Loucy (cell line): ENCODE measurements around the gene RNU1-1.
"Not testable (repeated sequence)": the region's sequence is repeated elsewhere in the genome, so short reads cannot be mapped to it uniquely, and the experiment has no call there.

Source experiments
- H2AFZ ChIP-seq: fragments of 200-600 bp; sonication (generic); 2 replicates; pipeline ENCODE4 v1.6.0; 2016; ENCODE audit warnings: antibody characterized with exemption, mild to moderate bottlenecking, low read length, moderate library complexity
- H3F3A ChIP-seq: fragments of 200-600 bp; 2 replicates; pipeline ENCODE4 v1.6.0; 2016; ENCODE audit warnings: antibody characterized with exemption, low read depth, mild to moderate bottlenecking
- H3K27me3 ChIP-seq: fragments of 200-600 bp; sonication (generic); 2 replicates; pipeline ENCODE4 v1.6.1; 2014; ENCODE audit warnings: low read length, mild to moderate bottlenecking; ENCODE audit not compliant: insufficient read depth, poor library complexity, severe bottlenecking
- H3K36me3 ChIP-seq: fragments of 200-600 bp; sonication (generic); 2 replicates; pipeline ENCODE4 v1.6.1; 2016; ENCODE audit warnings: low read length; ENCODE audit not compliant: insufficient read depth
- H3K4me1 ChIP-seq: fragments of 200-600 bp; sonication (generic); 2 replicates; pipeline ENCODE4 v1.5.1; 2014; ENCODE audit warnings: low read length, mild to moderate bottlenecking; ENCODE audit not compliant: insufficient read depth, poor library complexity, severe bottlenecking
- H3K4me2 ChIP-seq: fragments of 200-600 bp; sonication (generic); 2 replicates; pipeline ENCODE4 v1.6.0; 2014; ENCODE audit warnings: antibody characterized with exemption, low read length, low read depth, mild to moderate bottlenecking; ENCODE audit not compliant: poor library complexity, severe bottlenecking
- H3K4me3 ChIP-seq: fragments of 200-600 bp; sonication (generic); 2 replicates; pipeline ENCODE4 v1.5.1; 2014; ENCODE audit warnings: low read length, mild to moderate bottlenecking, mixed read lengths; ENCODE audit not compliant: poor library complexity, severe bottlenecking
- H3K79me2 ChIP-seq: fragments of 200-600 bp; sonication (generic); 2 replicates; pipeline ENCODE4 v1.6.1; 2014; ENCODE audit warnings: low read length; ENCODE audit not compliant: insufficient read depth
- H3K9ac ChIP-seq: fragments of 200-600 bp; sonication (generic); 2 replicates; pipeline ENCODE4 v1.6.0; 2014; ENCODE audit warnings: mild to moderate bottlenecking, low read depth, low read length, moderate library complexity; ENCODE audit not compliant: poor library complexity, severe bottlenecking
- H3K9me2 ChIP-seq: fragments of 200-600 bp; sonication (generic); replicated peaks from 2 replicates; pipeline ENCODE4 v1.6.1; 2016; ENCODE audit warnings: low read depth, low read length, mixed read lengths
- H3K9me3 ChIP-seq: fragments of 200-600 bp; sonication (generic); 2 replicates; pipeline ENCODE4 v1.6.1; 2014; ENCODE audit warnings: mild to moderate bottlenecking, antibody characterized with exemption, low read length, low read depth; ENCODE audit not compliant: insufficient read depth
- H4K20me1 ChIP-seq: fragments of 200-600 bp; sonication (generic); 2 replicates; pipeline ENCODE4 v1.6.0; 2014; ENCODE audit warnings: antibody characterized with exemption, low read length, mild to moderate bottlenecking; ENCODE audit not compliant: insufficient read depth, poor library complexity, severe bottlenecking

RNU1-1 gene

DNA sequence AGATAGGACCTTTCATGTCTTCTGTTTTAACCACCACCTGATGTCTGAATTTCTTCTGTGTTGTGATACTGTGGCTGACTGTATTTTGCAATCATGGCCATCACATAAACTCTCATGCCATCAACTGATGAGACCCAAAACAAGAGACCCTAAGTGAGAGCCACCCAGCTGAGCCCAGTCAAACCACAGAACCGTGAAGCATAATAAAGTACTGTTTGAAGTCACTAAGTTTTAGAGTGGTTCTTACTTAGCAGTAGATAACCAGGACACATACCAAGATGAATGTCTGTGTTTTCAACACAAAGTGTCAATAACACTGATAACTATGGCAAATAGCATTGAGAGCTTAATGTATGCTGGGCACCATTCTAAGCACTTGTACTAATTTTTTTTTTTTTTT, 35.5 kb upstream of the RNU1-1 start:
- H3K36me3 ChIP-seq, H3K79me2 ChIP-seq, H3K4me3 ChIP-seq, H3F3A ChIP-seq, H3K9me2 ChIP-seq, H4K20me1 ChIP-seq, H2AFZ ChIP-seq, H3K4me1 ChIP-seq, H3K9ac ChIP-seq, H3K4me2 ChIP-seq, H3K9me3 ChIP-seq, H3K27me3 ChIP-seq: not testable (repeated sequence)

DNA sequence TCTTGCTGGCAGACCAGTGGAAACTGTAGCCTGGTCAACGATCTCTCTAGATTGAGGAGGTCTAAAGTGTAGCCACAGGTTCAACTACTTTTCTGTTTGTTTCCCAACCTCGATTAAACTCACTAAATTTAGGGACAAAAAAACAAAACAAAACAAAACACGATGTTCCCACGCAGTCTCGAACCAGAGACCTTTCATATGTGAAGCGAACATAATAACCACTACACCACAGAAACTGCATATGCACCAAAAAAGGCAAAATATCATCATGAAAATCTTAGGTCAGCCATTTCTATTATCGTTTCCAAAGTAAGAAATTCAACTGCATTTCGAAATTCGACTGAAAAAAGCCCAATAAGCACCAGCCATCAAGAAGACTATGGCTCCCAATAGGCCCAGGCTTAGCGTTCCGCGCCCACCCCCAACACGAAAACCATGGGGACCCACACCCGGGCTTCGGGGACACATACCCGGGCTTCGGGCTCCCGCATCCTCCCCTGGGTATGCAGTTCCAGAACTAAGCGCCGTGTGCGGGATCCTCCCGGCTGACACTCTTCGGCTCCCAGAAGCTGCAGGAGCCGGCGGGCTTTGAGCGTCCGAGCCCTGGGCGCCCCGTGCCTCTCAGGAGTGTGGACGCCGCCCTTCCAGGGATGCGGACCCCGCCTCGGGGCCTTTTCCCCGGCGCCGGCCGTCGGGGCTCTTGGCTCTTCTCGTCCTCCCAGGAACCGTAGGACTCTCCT, 33.6 kb upstream of the RNU1-1 start:
- H3K4me2 ChIP-seq, H2AFZ ChIP-seq, H3K36me3 ChIP-seq, H3K9me3 ChIP-seq, H3K27me3 ChIP-seq, H3K4me3 ChIP-seq, H3K9ac ChIP-seq, H3K9me2 ChIP-seq, H3K79me2 ChIP-seq, H4K20me1 ChIP-seq, H3F3A ChIP-seq, H3K4me1 ChIP-seq: not testable (repeated sequence)

DNA sequence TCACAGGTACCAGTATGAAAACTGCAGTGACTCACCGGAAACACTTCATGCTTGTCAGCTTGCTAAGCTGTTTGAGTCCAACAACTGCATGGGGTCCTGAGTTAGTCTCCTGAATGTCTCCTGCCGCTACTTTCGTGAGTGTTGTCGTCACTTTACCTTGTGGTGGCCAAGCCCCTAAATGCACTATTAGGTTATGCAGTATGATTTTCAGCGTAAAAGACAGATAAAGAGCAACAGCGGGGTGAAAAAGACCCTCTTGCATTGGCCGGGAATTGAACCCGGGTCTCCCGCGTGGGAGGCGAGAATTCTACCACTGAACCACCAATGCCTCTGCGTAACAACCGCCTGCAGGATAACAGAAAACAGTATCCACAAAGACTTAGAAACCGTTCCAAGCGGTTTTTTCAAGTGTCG, 31.6 kb upstream of the RNU1-1 start:
- H3K27me3 ChIP-seq, H3K36me3 ChIP-seq, H3F3A ChIP-seq, H4K20me1 ChIP-seq, H3K9me3 ChIP-seq, H3K9ac ChIP-seq, H3K4me3 ChIP-seq, H3K79me2 ChIP-seq, H3K4me2 ChIP-seq, H2AFZ ChIP-seq, H3K9me2 ChIP-seq, H3K4me1 ChIP-seq: not testable (repeated sequence)

DNA sequence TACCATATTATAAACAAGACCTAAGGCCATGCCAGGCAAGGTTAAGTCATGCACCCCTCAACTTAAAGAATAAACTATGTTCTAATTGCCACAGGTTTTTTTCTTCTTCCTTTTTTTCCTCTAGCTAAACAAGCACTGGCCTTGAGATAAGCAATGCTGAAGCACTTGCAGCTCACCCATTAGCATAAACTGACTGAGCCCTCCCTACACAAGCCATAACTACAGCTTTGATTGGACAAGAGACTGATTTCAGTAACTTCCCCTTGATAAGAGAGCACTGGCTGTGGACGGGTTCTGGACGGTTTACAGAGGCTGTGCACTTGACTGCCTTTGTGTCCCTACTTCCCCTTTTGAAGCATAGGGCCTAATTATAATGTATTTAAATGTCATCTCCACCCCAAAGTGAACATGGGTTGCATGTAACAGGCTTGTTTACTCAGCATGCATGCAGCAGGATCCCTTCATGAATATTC, 26.4 kb upstream of the RNU1-1 start:
- not testable (repeated sequence) for H3F3A ChIP-seq, H2AFZ ChIP-seq, H3K27me3 ChIP-seq, H3K9ac ChIP-seq, H3K9me3 ChIP-seq, H3K9me2 ChIP-seq, H3K36me3 ChIP-seq, H3K4me1 ChIP-seq, H3K79me2 ChIP-seq, H3K4me2 ChIP-seq, H4K20me1 ChIP-seq, H3K4me3 ChIP-seq

DNA sequence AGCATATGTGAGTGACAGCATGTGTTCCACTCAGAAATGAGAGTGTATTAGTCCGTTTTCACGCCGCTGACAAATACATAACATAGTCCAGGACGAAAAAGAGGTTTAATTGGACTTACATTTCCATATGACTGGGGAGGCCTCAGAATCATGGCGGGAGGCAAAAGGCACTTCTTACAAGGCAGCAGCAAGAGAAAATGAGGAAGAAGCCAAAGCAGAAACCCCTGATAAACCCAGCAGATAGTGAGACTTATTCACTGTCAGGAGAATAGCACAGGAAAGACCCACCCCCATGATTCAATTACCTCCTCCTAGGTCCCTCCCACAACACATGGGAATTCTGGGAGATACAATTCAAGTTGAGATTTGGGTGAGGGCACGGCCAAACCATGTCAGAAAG, 23.4 kb upstream of the RNU1-1 start:
- not testable (repeated sequence) for H3K9me2 ChIP-seq, H4K20me1 ChIP-seq, H3K79me2 ChIP-seq

DNA sequence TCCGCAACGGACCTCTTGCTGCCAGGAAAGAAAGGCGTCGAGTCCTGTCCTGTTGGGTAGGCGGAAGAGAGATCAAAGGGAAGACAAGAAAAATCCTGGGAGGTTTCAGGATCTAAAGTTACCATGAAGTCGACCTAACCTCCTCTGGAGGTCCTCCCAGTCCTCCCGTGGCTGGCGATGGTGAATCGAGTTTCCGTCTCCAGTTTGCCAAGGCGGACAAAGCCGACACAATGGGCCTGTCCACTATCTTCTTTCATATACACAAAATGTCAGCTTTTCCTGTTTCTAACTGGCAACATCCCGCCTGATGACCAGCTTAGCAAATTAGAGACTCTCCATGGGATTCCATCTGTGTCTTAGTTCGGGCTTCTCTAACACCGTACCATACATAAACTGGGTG, 22.7 kb upstream of the RNU1-1 start:
- not testable (repeated sequence) for H4K20me1 ChIP-seq, H3K36me3 ChIP-seq, H3K4me3 ChIP-seq, H3K4me1 ChIP-seq, H3K4me2 ChIP-seq, H3K27me3 ChIP-seq, H3K9ac ChIP-seq, H2AFZ ChIP-seq, H3F3A ChIP-seq, H3K9me3 ChIP-seq, H3K9me2 ChIP-seq, H3K79me2 ChIP-seq

More for the DNA sequence above, 23.4 kb upstream of the RNU1-1 start:
- H3K4me3 ChIP-seq, H3K4me2 ChIP-seq, H3F3A ChIP-seq, H3K27me3 ChIP-seq, H3K9me3 ChIP-seq, H3K9ac ChIP-seq, H3K4me1 ChIP-seq, H3K36me3 ChIP-seq, H2AFZ ChIP-seq: not testable (repeated sequence)

DNA sequence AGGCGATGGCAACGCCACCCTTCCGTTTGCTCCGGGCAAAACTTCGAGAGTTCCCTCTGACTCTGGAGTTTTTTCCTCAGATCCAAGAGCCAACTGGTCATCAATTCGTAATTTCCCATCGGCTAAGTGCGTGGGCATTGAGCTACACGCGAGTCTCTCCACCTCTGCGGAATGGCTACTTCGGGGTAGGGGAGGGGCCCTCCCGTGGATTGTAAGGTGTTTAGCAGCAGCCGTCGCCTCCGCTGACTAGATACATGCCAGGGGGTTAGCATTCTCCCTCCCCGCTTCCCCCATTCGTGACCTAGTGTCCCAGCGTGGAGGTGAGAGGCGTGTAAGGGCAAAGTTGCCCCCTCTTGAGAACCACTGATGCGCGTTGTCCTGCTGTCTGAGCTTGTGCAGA, 21.8 kb upstream of the RNU1-1 start:
- H3K36me3 ChIP-seq, H3K9ac ChIP-seq, H3K79me2 ChIP-seq, H3F3A ChIP-seq, H3K9me2 ChIP-seq, H2AFZ ChIP-seq, H3K4me3 ChIP-seq, H4K20me1 ChIP-seq, H3K4me2 ChIP-seq, H3K27me3 ChIP-seq, H3K9me3 ChIP-seq, H3K4me1 ChIP-seq: not testable (repeated sequence)
